Measurements from ENCODE around the gene KIF25. TPM values are rescaled to one million over a fixed set of nuclear protein-coding genes. Genes with fewer than 3 reads are reported as not detected.

KIF25 gene
- total RNA-seq, 1 experiment from 2014 or later: not detected

DNA sequence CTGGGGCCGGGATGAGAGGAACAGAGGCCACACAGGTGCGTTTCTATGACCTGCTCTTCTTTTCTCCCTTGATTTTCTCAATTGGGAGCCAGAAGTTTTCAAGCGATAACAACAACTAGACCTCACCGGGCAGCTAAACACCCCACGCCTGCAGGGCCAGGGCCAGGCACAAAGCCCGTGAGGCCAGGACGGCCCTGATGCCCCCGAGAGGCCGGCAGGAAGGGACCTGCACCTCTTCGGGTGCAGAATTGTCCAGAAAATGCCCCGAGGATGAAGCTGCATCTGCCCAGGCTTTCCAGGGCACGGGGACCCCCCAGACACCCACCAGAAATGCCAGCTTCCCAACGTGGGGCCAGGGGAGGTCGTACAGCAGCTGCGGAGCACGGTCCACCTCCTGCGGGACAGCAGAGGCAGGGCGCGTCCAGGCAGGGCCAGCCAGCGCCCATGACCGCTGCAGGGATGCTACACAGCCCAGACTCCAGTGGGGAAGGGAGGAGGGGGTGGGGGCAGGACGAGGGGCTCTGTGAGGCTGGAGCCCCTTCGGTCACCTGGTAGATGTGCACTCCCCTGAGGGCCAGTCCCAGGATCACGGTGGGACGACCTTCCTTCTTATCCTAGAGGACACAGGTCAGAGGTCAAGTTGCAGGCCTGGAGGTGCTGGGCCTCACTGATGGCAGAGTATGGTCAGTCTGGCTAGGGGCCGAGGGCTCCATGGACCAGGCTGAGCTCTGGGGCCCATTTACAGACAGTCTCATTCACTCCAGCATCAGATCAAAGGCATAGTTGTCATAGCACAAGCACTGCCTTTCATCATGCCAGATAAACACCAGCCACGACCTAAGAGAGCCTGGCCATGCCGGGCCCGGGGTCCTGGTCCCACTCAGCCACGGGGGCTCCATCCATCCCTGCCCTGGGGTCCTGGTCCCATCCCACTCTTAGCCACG, 65.1 kb downstream of the KIF25 start:
- Histone ChIP-seq H4K20me1 (ENCODE audit: insufficient read depth) (no peaks in the 10 kb centered on the region), H3K9me3 (ENCODE audit: insufficient read depth, low read depth) (no peaks in the 10 kb centered on the region), H3K36me3 (ENCODE audit: low read depth) (no peaks in the 10 kb centered on the region), H3K79me2 (ENCODE audit: low read depth) (no peaks in the 10 kb centered on the region), H3K4me2 (no peak overlapping the region), H3K27ac (no peak overlapping the region), H3K9me2 (ENCODE audit: insufficient read depth) (no peaks in the 10 kb centered on the region), H3K4me3 (no peak overlapping the region), H3F3A (ENCODE audit: insufficient read depth, low read depth) (no peaks in the 10 kb centered on the region), H3K4me1 (replicated peaks; ENCODE audit: insufficient read depth) (no peaks in the 10 kb centered on the region), H2AFZ (no peak overlapping the region), H3K27me3 (ENCODE audit: insufficient read depth, low read depth) (peaks cover 51% of the 10 kb centered on the region)
- intact Hi-C loops (cut with micrococcal nuclease; ENCODE audit: unreplicated experiment): no loop called here
- POLR2A ChIA-PET (ENCODE audit: unreplicated experiment): no interaction called here
- TF ChIP-seq EZH2 (IDR thresholded peaks at IDR 0.05; ENCODE audit: low read depth): no peak
- TF ChIP-seq, protein P1, sequence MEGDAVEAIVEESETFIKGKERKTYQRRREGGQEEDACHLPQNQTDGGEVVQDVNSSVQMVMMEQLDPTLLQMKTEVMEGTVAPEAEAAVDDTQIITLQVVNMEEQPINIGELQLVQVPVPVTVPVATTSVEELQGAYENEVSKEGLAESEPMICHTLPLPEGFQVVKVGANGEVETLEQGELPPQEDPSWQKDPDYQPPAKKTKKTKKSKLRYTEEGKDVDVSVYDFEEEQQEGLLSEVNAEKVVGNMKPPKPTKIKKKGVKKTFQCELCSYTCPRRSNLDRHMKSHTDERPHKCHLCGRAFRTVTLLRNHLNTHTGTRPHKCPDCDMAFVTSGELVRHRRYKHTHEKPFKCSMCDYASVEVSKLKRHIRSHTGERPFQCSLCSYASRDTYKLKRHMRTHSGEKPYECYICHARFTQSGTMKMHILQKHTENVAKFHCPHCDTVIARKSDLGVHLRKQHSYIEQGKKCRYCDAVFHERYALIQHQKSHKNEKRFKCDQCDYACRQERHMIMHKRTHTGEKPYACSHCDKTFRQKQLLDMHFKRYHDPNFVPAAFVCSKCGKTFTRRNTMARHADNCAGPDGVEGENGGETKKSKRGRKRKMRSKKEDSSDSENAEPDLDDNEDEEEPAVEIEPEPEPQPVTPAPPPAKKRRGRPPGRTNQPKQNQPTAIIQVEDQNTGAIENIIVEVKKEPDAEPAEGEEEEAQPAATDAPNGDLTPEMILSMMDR (conservative IDR thresholded peaks at IDR 0.05): no peak
- no peak for DNase-seq
- CTCF ChIA-PET: no interaction called here
- BruUV-seq (replicated peaks): no TSS peak

DNA sequence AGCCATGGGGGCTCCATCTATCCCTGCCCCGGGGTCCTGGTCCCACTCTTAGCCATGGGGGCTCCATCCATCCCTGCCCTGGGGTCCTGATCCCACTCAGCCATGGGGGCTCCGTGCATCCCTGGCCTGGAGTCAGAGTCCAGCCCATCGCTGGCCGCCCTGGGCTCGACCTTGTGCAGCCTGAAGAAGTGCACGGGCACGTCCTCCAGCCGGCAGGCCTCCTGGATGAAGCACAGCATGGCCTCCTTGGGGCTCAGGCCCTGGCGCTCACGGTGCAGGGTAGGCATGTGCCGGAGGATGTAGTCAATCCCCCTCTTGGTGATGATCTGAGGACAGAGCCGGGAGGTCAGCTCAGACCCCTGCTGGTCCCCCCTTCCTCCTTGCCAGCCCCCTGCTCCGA, 66.0 kb downstream of the KIF25 start:
- Histone ChIP-seq H3K36me3 (ENCODE audit: low read depth) (no peaks in the 10 kb centered on the region), H3K27ac (no peak overlapping the region), H3K9me3 (ENCODE audit: insufficient read depth, low read depth) (no peaks in the 10 kb centered on the region), H3K9me2 (ENCODE audit: insufficient read depth) (no peaks in the 10 kb centered on the region), H3K79me2 (ENCODE audit: low read depth) (no peaks in the 10 kb centered on the region), H3K4me1 (replicated peaks; ENCODE audit: insufficient read depth) (no peaks in the 10 kb centered on the region), H3K4me2 (no peak overlapping the region), H3K27me3 (ENCODE audit: insufficient read depth, low read depth) (peaks cover 59% of the 10 kb centered on the region), H2AFZ (no peak overlapping the region), H3F3A (ENCODE audit: insufficient read depth, low read depth) (no peaks in the 10 kb centered on the region), H3K4me3 (no peak overlapping the region), H4K20me1 (ENCODE audit: insufficient read depth) (no peaks in the 10 kb centered on the region)
- TF ChIP-seq, protein P1 (conservative IDR thresholded peaks at IDR 0.05): no peak
- TF ChIP-seq EZH2 (IDR thresholded peaks at IDR 0.05; ENCODE audit: low read depth): no peak
- ChIA-PET POLR2A (ENCODE audit: unreplicated experiment) (no interaction called here), CTCF (no interaction called here)
- intact Hi-C loops (cut with micrococcal nuclease; ENCODE audit: unreplicated experiment): no loop called here
- BruUV-seq (replicated peaks): no TSS peak
- no peak for DNase-seq

DNA sequence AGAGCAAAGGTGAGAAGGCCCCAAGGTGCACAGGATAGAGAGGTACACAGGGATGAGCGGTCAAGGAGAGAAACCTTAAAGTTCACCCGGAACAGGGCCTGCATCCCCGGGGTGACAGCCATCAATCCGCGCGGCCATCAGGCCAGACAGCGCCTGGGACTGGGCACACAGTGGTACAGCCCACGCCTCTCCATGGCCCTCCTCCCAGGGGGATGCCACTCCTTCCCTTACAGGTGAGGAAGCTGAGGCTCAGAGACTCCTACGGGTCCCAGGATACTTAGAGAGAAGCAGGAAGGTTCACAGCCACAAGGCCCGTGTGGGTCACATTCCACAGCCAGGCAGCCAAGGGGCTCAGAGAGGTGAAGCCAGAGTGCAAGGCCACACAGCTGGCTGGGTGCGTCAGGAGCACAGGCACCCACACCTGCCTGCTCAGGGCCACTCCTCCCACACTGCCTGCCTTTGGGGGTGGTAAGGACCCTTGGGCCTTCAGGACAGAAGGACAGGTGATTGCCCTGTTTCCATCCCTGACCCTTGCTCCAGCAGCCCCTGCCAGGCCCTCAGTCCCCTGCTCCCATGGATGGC, 66.8 kb downstream of the KIF25 start:
- Histone ChIP-seq H3K79me2 (ENCODE audit: low read depth) (no peaks in the 10 kb centered on the region), H3K4me2 (no peak overlapping the region), H3F3A (ENCODE audit: insufficient read depth, low read depth) (no peaks in the 10 kb centered on the region), H3K9me2 (ENCODE audit: insufficient read depth) (no peaks in the 10 kb centered on the region), H3K4me1 (replicated peaks; ENCODE audit: insufficient read depth) (no peaks in the 10 kb centered on the region), H3K9me3 (ENCODE audit: insufficient read depth, low read depth) (no peaks in the 10 kb centered on the region), H3K36me3 (ENCODE audit: low read depth) (no peaks in the 10 kb centered on the region), H3K27me3 (ENCODE audit: insufficient read depth, low read depth) (peaks cover 65% of the 10 kb centered on the region), H4K20me1 (ENCODE audit: insufficient read depth) (no peaks in the 10 kb centered on the region), H3K27ac (no peak overlapping the region), H2AFZ (no peak overlapping the region), H3K4me3 (no peak overlapping the region)
- POLR2A ChIA-PET (ENCODE audit: unreplicated experiment): no interaction called here
- no TSS peak for BruUV-seq (replicated peaks)
- CTCF ChIA-PET: no interaction called here
- DNase-seq: no peak
- TF ChIP-seq EZH2 (IDR thresholded peaks at IDR 0.05; ENCODE audit: low read depth): no peak
- TF ChIP-seq, protein P1 (conservative IDR thresholded peaks at IDR 0.05): no peak
- intact Hi-C loops (cut with micrococcal nuclease; ENCODE audit: unreplicated experiment): no loop called here
